ENCODE measurements around the gene SEPHS1. TPM values are rescaled to one million over a fixed set of nuclear protein-coding genes. Genes with fewer than 3 reads are reported as not detected.

SEPHS1 gene
- total RNA-seq, 1 experiment from 2014 or later: 70.0 TPM

Other genes starting within 250 kb of the SEPHS1 start
- 0.40 and 0.56 TPM in 2 replicates for gene OPTN, start 248.1 kb downstream of the SEPHS1 start, total RNA-seq (2014; rRNA removed; shearing (Covaris generic); ENCODE audit: low replicate concordance)
- 7.0 and 8.9 TPM in 2 replicates for gene MCM10, start 186.7 kb downstream of the SEPHS1 start, total RNA-seq (2014; rRNA removed; shearing (Covaris generic); ENCODE audit: low replicate concordance)
- gene UCMA, start 113.9 kb downstream of the SEPHS1 start, total RNA-seq (2014; rRNA removed; shearing (Covaris generic); ENCODE audit: low replicate concordance): 0.63 TPM in 1 of 2 replicates, not detected in the other
- 3.5 and 4.0 TPM in 2 replicates for gene PHYH, start 48.2 kb downstream of the SEPHS1 start, total RNA-seq (2014; rRNA removed; shearing (Covaris generic); ENCODE audit: low replicate concordance)
- not detected in 2 replicates for gene BEND7, start 180.7 kb upstream of the SEPHS1 start, total RNA-seq (2014; rRNA removed; shearing (Covaris generic); ENCODE audit: low replicate concordance)
- 22.7 and 23.2 TPM in 2 replicates for gene PRPF18, start 238.7 kb upstream of the SEPHS1 start, total RNA-seq (2014; rRNA removed; shearing (Covaris generic); ENCODE audit: low replicate concordance)

Measured in Karpas-422 (cell line).